ENCODE results near the gene MAN1C1.

- no peak for TF ChIP-seq POLR2AphosphoS5 (IDR thresholded peaks at IDR 0.05; ENCODE audit: low read depth, low read length)
- no peak for TF ChIP-seq POLR2A (IDR thresholded peaks at IDR 0.05; ENCODE audit: low read depth, low read length)
- no peak for TF ChIP-seq TAF1 (IDR thresholded peaks at IDR 0.05; ENCODE audit: low read depth, low read length)
- no peak for TF ChIP-seq SPI1 (IDR thresholded peaks at IDR 0.05; ENCODE audit: low read depth, low read length)
- no peak for TF ChIP-seq POU2F2 (IDR thresholded peaks at IDR 0.05; ENCODE audit: low read depth, low read length)
- no peak for TF ChIP-seq PAX5 (IDR thresholded peaks at IDR 0.05; ENCODE audit: insufficient read depth, low read length, severe bottlenecking)
Observed at GRCh38 chr1:25690396-25690956, 73.9 kb downstream of the MAN1C1 start.

Data from GM12891 (cell line).